D721Med (cell line): ENCODE measurements around the gene LARP1B.

Experiments
- DNase-seq: peaks from one replicate; pipeline ENCODE4 v3.0.0; 2011; ENCODE audit warnings: low spot score; ENCODE audit not compliant: insufficient read length
- FAIRE-seq: peaks from 2 replicates; lab custom pipeline; 2011; peaks lifted over from hg19 to GRCh38; lab: Jason Lieb, UNC
- TF ChIP-seq, protein P1 (sequence below): IDR thresholded peaks from 2 replicates; pipeline ENCODE4 v1.5.1; 2012; ENCODE audit warnings: mild to moderate bottlenecking, control low read depth; ENCODE audit not compliant: insufficient read depth; ENCODE audit errors: missing control alignments

LARP1B gene

DNA sequence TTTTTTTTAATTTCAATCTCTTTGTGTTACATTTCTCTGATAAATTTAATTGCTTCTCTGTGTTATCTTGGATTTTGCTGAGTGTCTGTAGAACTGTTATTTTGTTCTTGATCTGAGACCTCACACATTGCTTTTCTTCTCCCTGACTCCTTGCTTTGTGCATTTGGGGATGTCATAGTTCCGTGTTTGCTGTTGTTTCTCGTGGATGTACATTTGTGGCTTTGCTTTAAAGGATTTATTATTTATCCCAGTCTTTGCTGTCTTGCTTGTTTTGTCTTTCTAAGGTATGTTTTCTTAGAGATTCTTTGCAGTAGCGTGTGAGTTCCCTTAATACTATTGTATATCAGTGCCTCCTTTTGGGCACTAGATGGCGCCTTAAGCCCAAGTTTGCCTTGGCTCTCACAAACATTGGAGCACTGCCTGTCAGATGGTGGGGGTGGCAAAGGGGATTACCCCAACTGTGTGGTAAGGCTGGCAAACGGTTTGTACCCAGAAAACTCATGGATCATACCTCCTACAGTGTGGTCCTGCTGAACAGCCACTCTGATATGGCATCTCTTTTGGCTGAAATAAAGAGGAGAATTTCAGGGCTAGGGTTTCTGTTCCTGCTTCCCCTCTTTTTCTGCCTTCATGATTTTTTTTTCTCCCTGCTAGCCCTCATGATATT is 130.1 kb downstream of the LARP1B start:
- TF ChIP-seq, protein P1, sequence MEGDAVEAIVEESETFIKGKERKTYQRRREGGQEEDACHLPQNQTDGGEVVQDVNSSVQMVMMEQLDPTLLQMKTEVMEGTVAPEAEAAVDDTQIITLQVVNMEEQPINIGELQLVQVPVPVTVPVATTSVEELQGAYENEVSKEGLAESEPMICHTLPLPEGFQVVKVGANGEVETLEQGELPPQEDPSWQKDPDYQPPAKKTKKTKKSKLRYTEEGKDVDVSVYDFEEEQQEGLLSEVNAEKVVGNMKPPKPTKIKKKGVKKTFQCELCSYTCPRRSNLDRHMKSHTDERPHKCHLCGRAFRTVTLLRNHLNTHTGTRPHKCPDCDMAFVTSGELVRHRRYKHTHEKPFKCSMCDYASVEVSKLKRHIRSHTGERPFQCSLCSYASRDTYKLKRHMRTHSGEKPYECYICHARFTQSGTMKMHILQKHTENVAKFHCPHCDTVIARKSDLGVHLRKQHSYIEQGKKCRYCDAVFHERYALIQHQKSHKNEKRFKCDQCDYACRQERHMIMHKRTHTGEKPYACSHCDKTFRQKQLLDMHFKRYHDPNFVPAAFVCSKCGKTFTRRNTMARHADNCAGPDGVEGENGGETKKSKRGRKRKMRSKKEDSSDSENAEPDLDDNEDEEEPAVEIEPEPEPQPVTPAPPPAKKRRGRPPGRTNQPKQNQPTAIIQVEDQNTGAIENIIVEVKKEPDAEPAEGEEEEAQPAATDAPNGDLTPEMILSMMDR = peak; percentile 96
- FAIRE-seq = peak; percentile 92
- peak; percentile 22 for DNase-seq

DNA sequence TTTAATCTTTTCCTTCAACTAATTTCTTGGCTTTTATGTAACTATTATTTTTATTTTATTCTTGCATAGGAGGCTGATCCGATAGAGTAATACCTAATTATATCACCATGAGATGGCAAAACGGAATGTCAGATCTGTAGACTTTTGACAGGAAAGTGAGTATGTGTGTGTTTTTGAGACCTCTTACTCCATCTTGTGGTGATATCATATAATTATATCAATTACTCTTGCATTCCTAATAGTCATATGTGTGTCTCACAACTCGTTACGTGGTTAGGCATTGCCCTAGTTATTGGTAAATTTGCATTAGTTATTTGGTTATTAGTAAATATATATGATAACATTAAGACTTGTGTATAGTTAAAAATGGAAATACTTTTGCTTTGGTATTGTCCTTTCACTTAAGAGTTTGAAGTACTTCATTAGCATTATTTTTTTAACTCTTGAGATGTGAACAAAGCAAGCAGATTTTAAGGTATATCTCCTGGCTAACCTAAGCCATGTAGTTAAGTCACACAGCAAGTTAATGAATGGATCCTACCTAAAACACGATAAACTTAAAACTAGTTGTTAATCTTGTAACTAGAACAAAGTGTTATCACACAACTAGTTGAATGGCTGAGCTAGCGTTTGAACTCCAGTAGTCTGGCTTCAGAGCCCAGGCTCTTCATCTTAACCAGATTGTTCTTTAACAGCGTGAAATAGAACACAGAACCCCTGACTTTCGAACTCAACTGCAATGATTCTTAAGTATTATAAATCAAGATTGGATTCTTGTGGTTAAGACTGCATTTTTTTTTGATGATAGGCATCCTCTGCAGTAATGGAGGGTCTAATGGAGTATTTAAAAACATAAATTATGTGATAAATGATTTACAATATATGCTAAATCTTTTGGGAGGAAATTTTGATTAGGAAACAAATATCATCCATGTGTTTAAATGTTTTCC is 159.4 kb downstream of the LARP1B start:
- DNase-seq (peak; percentile 19), FAIRE-seq (peak; percentile 92)
- TF ChIP-seq, protein P1 = peak; percentile 40

DNA sequence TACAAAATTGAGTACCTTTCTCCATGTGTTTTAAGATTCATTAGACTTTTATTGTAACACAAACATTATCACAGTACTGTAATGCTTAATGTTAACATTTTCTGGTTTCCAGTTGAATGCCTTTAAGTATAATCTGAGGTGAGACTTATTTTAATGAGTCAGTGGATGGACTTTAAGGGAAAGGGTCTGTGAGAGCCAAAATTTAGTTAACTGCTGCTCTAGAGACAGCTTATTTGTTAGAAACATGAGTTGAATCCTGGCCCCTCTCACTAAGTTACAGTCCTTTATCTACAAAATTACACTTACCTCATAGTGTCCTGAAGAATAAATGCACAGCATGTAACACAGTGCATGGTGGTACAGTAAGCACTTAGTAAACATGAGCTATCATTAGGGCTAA is 160.5 kb downstream of the LARP1B start:
- DNase-seq (no peak), FAIRE-seq (no peak)
- TF ChIP-seq, protein P1 = no peak

DNA sequence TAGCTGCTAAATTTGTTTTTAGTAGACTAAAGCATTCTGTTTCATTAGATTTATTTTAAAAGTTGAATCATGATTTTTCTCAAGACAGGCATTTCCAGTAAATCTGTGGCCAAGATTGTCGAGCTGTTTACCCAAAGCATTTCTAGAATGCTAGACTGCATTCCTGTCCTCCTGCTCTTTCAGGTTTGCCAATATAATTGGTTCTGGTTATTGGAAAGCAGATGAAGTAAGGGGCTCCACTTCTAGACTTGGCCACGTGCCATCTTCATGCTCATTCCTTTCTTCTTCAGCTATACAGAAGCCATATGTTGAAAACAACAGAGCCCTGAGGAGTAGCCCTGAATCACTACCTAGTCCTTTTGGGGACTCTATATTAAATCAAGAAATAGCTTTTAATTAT is 164.0 kb downstream of the LARP1B start:
- TF ChIP-seq, protein P1 = no peak
- DNase-seq = no peak
- FAIRE-seq = no peak

DNA sequence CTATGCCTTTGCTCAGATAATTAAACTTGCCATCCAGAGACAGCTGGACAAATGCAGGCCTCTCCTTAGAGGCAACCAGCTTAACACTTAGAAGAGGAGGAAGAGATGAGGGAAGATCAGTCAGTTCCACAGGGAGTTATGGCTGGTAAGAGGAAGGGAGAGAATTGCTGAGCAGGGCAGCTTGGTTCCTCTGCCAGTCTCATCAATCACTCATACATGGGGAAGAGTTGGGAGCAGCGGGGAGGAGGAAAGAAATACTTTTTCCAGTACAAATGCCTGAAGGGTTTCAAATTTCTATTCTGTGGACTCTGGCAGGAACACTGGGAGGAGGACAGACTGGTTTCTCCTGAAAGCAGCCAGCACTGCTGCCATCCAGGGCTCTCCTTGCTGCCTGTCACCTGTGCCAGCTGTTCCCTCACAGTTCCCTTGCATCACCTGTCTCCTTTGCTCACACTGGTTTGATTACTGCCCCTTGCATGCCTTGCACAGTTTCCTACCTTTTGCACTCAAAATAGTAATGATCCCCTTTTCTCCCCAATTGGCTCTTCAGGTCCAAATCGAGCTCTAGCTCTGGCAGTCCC is 167.0 kb downstream of the LARP1B start:
- TF ChIP-seq, protein P1 = no peak
- FAIRE-seq (peak; percentile 75), DNase-seq (no peak)

DNA sequence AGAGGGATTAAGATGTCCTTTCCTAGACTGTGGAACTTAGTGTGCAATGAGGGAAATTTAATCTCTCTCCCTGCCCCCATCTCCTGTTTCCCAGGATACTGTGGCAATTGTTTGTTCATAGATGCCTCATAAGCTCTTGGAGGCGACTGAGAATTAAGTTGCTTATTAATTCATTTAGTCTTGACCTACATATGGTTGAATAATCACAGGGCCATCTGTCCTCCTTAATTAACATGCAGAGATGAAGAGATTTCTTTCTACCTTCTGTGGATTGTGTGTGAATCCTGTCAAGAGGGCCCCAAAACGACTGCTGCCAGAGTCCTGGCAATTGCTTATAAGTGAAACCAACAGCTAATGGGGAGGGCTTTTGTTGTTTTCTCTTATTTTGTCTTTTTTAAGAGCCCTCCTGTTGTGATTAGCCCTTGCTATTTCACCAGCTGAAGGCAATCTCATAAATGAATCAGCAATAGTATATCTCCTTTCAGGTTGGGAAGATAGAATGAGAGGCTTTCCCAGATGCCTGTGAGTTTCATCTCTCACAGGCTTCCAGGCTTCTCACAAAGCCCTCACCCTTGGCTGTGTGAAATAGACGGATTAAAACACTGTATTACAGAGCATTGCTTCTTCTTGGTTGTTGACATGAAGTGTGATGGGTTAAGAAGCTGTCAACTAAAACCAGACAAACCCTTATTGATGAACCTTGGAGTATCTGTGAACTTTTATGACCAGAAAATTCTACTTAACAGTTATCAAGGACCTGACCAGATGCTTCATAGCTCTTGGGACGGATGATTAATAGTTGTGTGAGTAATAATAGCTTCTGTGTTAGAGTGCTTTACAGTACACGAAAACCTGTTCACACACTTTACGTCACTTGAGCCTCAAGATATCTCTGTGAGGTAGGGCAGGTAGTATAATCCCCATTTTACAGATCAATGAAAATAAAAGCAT is 168.0 kb downstream of the LARP1B start:
- DNase-seq (no peak), FAIRE-seq (peak; percentile 99)
- TF ChIP-seq, protein P1 = no peak
